Measurements from ENCODE around the gene CCDC57. TPM values are rescaled to one million over a fixed set of nuclear protein-coding genes. Genes with fewer than 3 reads are reported as not detected.

CCDC57 gene
- total and polyA plus RNA-seq, 2 of the 8 experiments (the other 6 are each of a cell fraction or from before 2014, with no cell fraction given): 8.4 to 12.9 TPM

GRCh38 chr17:82199496-82199895 lies 13.1 kb downstream of the CCDC57 start:
- Histone ChIP-seq H3K23me2 (ENCODE audit: low read depth, low read length) (no peaks in the 10 kb centered on the region), H4K5ac (ENCODE audit: insufficient read length, low read depth, low read length) (no peak overlapping the region), H2BK15ac (ENCODE audit: low read length) (no peak overlapping the region), H2BK20ac (ENCODE audit: low read length) (no peak overlapping the region), H2AFZ (ENCODE audit: low read length) (no peak overlapping the region), H2AK5ac (ENCODE audit: low read depth, low read length) (no peak overlapping the region), H3K9me3 (ENCODE audit: insufficient read depth in 2 of 2, low read depth in 1 of 2, low read length in 1 of 2) (no peaks in the 10 kb centered on the region), H3K56ac (replicated peaks; ENCODE audit: insufficient read length, low read depth, low read length) (no peak overlapping the region), H3K4me1 (replicated peaks in 1 of 4; ENCODE audit: control insufficient read depth in 3 of 4, insufficient read depth in 4 of 4, low read length in 3 of 4) (no peaks in the 10 kb centered on the region), H3K4me3 (ENCODE audit: extremely low read depth in 1 of 4, insufficient read depth in 2 of 4, low read depth in 3 of 4, low read length in 4 of 4) (no peak overlapping the region), H3K27me3 (replicated peaks in 1 of 4; ENCODE audit: control insufficient read depth in 3 of 4, extremely low read depth in 1 of 4, insufficient read depth in 3 of 4, low read length in 3 of 4) (no peaks in the 10 kb centered on the region), H3K4me2 (ENCODE audit: insufficient read depth in 1 of 2, low read depth in 2 of 2, low read length in 2 of 2) (no peak overlapping the region), H3K4ac (replicated peaks; ENCODE audit: insufficient read length, low read depth, low read length) (no peak overlapping the region), H3K9ac (replicated peaks in 1 of 4; ENCODE audit: extremely low read depth in 1 of 4, low read depth in 3 of 4, low read length in 3 of 4) (no peak overlapping the region), H3K18ac (ENCODE audit: extremely low read depth, low read length) (no peak overlapping the region), H3K23ac (ENCODE audit: insufficient read length) (no peak overlapping the region), H3K14ac (ENCODE audit: insufficient read length) (no peak overlapping the region), H3K79me1 (ENCODE audit: low read depth, low read length) (no peaks in the 10 kb centered on the region; the same call in 1 of the 2 replicates), H2BK12ac (ENCODE audit: low read depth, low read length) (no peak overlapping the region), H4K20me1 (replicated peaks in 1 of 2; ENCODE audit: control insufficient read depth in 1 of 2, insufficient read depth in 2 of 2, low read length in 2 of 2) (peaks cover 4 to 11% of the 10 kb centered on the region in 2 experiments), H4K8ac (ENCODE audit: extremely low read depth, insufficient read depth, low read length) (no peak overlapping the region), H4K91ac (replicated peaks; ENCODE audit: insufficient read length, low read length) (no peak overlapping the region), H2BK120ac (replicated peaks; ENCODE audit: low read depth, low read length) (no peak overlapping the region), H3K36me3 (ENCODE audit: control insufficient read depth in 2 of 4, insufficient read depth in 4 of 4, low read length in 3 of 4) (peaks cover 0 to 5% (median 2%) of the 10 kb centered on the region in 4 experiments; a peak in 3 of 8 replicates), H3K79me2 (ENCODE audit: control insufficient read depth in 1 of 2, insufficient read depth in 2 of 2, low read length in 2 of 2) (no peaks in the 10 kb centered on the region), H2BK5ac (ENCODE audit: low read depth, low read length) (no peak overlapping the region), H3K27ac (ENCODE audit: low read depth, low read length) (no peak overlapping the region)
- POLR2A ChIA-PET (ENCODE audit: partially characterized antibody): interaction anchor here (0.5 kb wide), 1 partner anchor 11 kb away, joined by 3 read pairs; no protein-coding TSS in a partner anchor
- DNase-seq (ENCODE audit: low read depth in 1 of 2, low spot score in 2 of 2) (no peak), FAIRE-seq (no peak)
- CTCF ChIA-PET (ENCODE audit: partially characterized antibody): interaction anchor here (1.4 kb wide), 1 partner anchor 8 kb away, joined by 3 read pairs; no protein-coding TSS in a partner anchor
- TF ChIP-seq ATF2 (IDR thresholded peaks at IDR 0.05; ENCODE audit: low read length): no peak
- no peak for TF ChIP-seq E2F6 (IDR thresholded peaks at IDR 0.05)
- no peak for TF ChIP-seq USF2 (IDR thresholded peaks at IDR 0.05; ENCODE audit: low read length)
- no peak for TF ChIP-seq FOSL1 (IDR thresholded peaks at IDR 0.05; ENCODE audit: insufficient read depth, low read depth, low read length)
- TF ChIP-seq PHF8 (conservative IDR thresholded peaks at IDR 0.05; ENCODE audit: low read depth, low read length): no peak
- TF ChIP-seq ASH2L (IDR thresholded peaks at IDR 0.05; ENCODE audit: low read length): no peak
- TF ChIP-seq SP1 (IDR thresholded peaks at IDR 0.05; ENCODE audit: low read depth, low read length): no peak
- no peak for TF ChIP-seq MAX (IDR thresholded peaks at IDR 0.05)
- no peak for TF ChIP-seq TAF1 (IDR thresholded peaks at IDR 0.05; ENCODE audit: low read depth, low read length)
- no peak for TF ChIP-seq CHD1 (IDR thresholded peaks at IDR 0.05; ENCODE audit: low read depth, low read length)
- TF ChIP-seq KDM5A (IDR thresholded peaks at IDR 0.05; ENCODE audit: low read length): no peak
- WGBS, 2 experiments (ENCODE audit: extremely low coverage in 1 of 2, insufficient coverage in 1 of 2, insufficient read length in 1 of 2, insufficient replicate concordance in 2 of 2, low coverage in 1 of 2, low lambda C conversion rate in 2 of 2, missing lambda C conversion rate in 1 of 2): 88% methylated on average over 12 of the region's 12 CpGs; no CpG with 5 or more reads in 1 of the 2 experiments
